PC-3 (cell line): ENCODE measurements around the gene GRM6. TPM values are rescaled to one million over a fixed set of nuclear protein-coding genes. Genes with fewer than 3 reads are reported as not detected.

Experiments
- ATAC-seq: fragments of 200-7000 bp; cut with Tn5 transposase; 2 replicates; pipeline ENCODE4 v1.9.1; 2020; ENCODE audit warnings: mild to moderate bottlenecking, moderate library complexity
- BruUV-seq: library from RNA; stranded (reverse); fragments of 400-500 nt; replicated peaks from 2 replicates; lab custom pipeline; 2021; lab: Mats Ljungman, UMichigan
- CTCF ChIA-PET: fragments of 300-600 bp; sonication (Branson Sonifier 250); formaldehyde crosslinking; loops from one replicate; lab custom pipeline; 2022; ENCODE audit warnings: antibody characterized with exemption; lab: Charles Lee
- POLR2A ChIA-PET: fragments of 300-600 bp; sonication (Branson Sonifier 250); formaldehyde crosslinking; loops from one replicate; lab custom pipeline; 2022; ENCODE audit warnings: antibody characterized with exemption; ENCODE audit not compliant: unreplicated experiment; lab: Charles Lee
- DNase-seq: peaks from one replicate; pipeline ENCODE4 v3.0.0-alpha.2; 2015
- H2AFZ ChIP-seq: fragments of 300-600 bp; sonication (generic); 2 replicates; pipeline ENCODE4 v1.6.0; 2016; ENCODE audit warnings: antibody characterized with exemption, low read length
- H3F3A ChIP-seq: fragments of 300-600 bp; sonication (generic); one replicate; pipeline ENCODE4 v1.6.0; 2017; ENCODE audit warnings: antibody characterized with exemption, low read length, control low read depth, mild to moderate bottlenecking; ENCODE audit not compliant: unreplicated experiment
- H3K27ac ChIP-seq: fragments of 300-600 bp; sonication (generic); 2 replicates; pipeline ENCODE4 v1.5.1; 2016; ENCODE audit warnings: mild to moderate bottlenecking, low read length
- H3K27me3 ChIP-seq: fragments of 300-600 bp; sonication (generic); 2 replicates; pipeline ENCODE4 v1.6.1; 2016; ENCODE audit warnings: low read length, mixed read lengths
- H3K36me3 ChIP-seq: fragments of 300-600 bp; sonication (generic); 2 replicates; pipeline ENCODE4 v1.6.1; 2016; ENCODE audit warnings: low read depth, mixed run types, low read length, mixed read lengths
- H3K4me1 ChIP-seq: fragments of 300-600 bp; sonication (generic); 2 replicates; pipeline ENCODE4 v1.5.1; 2016; ENCODE audit warnings: low read length; ENCODE audit not compliant: insufficient read depth
- H3K4me2 ChIP-seq: fragments of 300-600 bp; sonication (generic); 2 replicates; pipeline ENCODE4 v1.6.0; 2016; ENCODE audit warnings: low read length
- H3K4me3 ChIP-seq: fragments of 300-600 bp; sonication (generic); 2 replicates; pipeline ENCODE4 v1.5.1; 2016; ENCODE audit warnings: mild to moderate bottlenecking, low read length, mixed read lengths
- H3K79me2 ChIP-seq: fragments of 300-600 bp; sonication (generic); 2 replicates; pipeline ENCODE4 v1.6.1; 2017; ENCODE audit warnings: low read length, mixed read lengths
- H3K9ac ChIP-seq: fragments of 300-600 bp; sonication (generic); 2 replicates; pipeline ENCODE4 v1.6.0; 2016; ENCODE audit warnings: mild to moderate bottlenecking, low read length
- H3K9me2 ChIP-seq: fragments of 300-600 bp; sonication (generic); replicated peaks from 2 replicates; pipeline ENCODE4 v1.6.1; 2016; ENCODE audit warnings: mixed run types, low read length, mixed read lengths
- H3K9me3 ChIP-seq: fragments of 300-600 bp; sonication (generic); 2 replicates; pipeline ENCODE4 v1.6.1; 2016; ENCODE audit warnings: low read length, mixed read lengths
- H4K20me1 ChIP-seq: fragments of 300-600 bp; sonication (generic); 2 replicates; pipeline ENCODE4 v1.6.1; 2016; ENCODE audit warnings: low read length, mixed read lengths
- CTCF ChIP-seq: fragments of 300-600 bp; sonication (generic); conservative IDR thresholded peaks from 2 replicates; pipeline ENCODE4 v1.5.1; 2017; ENCODE audit warnings: antibody characterized with exemption, low read depth, mild to moderate bottlenecking, low read length
- EZH2 ChIP-seq: fragments of 300-600 bp; sonication (generic); IDR thresholded peaks from one replicate; pipeline ENCODE4 v1.6.1; 2017; ENCODE audit warnings: antibody characterized with exemption, mild to moderate bottlenecking, low read length; ENCODE audit not compliant: unreplicated experiment
- EZH2phosphoT487 ChIP-seq: fragments of 300-600 bp; sonication (generic); IDR thresholded peaks from 2 replicates; pipeline ENCODE4 v1.6.1; 2018; ENCODE audit warnings: mild to moderate bottlenecking, antibody characterized with exemption, low read length, borderline replicate concordance
- intact Hi-C: fragments of 100-400 bp; cut with micrococcal nuclease; formaldehyde crosslinking; loops from 2 replicates; pipeline ENCODE4 v1.9.0; 2023
- total RNA-seq: library from RNA; depleted of rRNA; stranded (reverse); fragments of >200 nt; gene quantifications from 2 replicates; pipeline ENCODE4 v1.2.3, GENCODE V29; 2014

The GRM6 gene
- total RNA-seq, 1 experiment from 2014 or later: not detected

- no peaks in the 10 kb centered on the region for H3F3A ChIP-seq
- H3K27me3 ChIP-seq: peaks cover 8% of the 10 kb centered on the region; the same call in 1 of the 2 replicates
- DNase-seq: no peak
- no peak for ATAC-seq
- H3K4me1 ChIP-seq: no peaks in the 10 kb centered on the region
- POLR2A ChIA-PET: no interaction called here
- H3K9ac ChIP-seq: no peak overlapping the region
- H4K20me1 ChIP-seq: no peaks in the 10 kb centered on the region
- no peaks in the 10 kb centered on the region; the same call in 1 of the 2 replicates for H3K9me3 ChIP-seq
- no TSS peak for BruUV-seq
- no peak overlapping the region for H2AFZ ChIP-seq
- no peaks in the 10 kb centered on the region for H3K36me3 ChIP-seq
- intact Hi-C loops: no loop called here
- no peak overlapping the region for H3K4me2 ChIP-seq
- TF ChIP-seq EZH2 (no peak), CTCF (no peak), EZH2phosphoT487 (no peak)
- H3K27ac ChIP-seq: no peak overlapping the region
- H3K9me2 ChIP-seq: no peaks in the 10 kb centered on the region
- CTCF ChIA-PET: no interaction called here
- H3K4me3 ChIP-seq: no peak overlapping the region
- no peaks in the 10 kb centered on the region for H3K79me2 ChIP-seq
Observed at GRCh38 chr5:178991190-178992145, 3.7 kb downstream of the GRM6 start.

GRCh38 chr5:178990491-178990890 lies 4.6 kb downstream of the GRM6 start:
- POLR2A ChIA-PET: no interaction called here
- CTCF ChIA-PET: no interaction called here
- BruUV-seq: no TSS peak
- no peaks in the 10 kb centered on the region; the same call in 1 of the 2 replicates for H3K9me3 ChIP-seq
- no peak overlapping the region for H3K4me3 ChIP-seq
- H3K27ac ChIP-seq: no peak overlapping the region
- no peaks in the 10 kb centered on the region for H3K9me2 ChIP-seq
- DNase-seq (no peak), ATAC-seq (no peak)
- H3F3A ChIP-seq: no peaks in the 10 kb centered on the region
- TF ChIP-seq CTCF (no peak), EZH2 (no peak), EZH2phosphoT487 (no peak)
- H2AFZ ChIP-seq: no peak overlapping the region
- no peaks in the 10 kb centered on the region for H4K20me1 ChIP-seq
- H3K4me1 ChIP-seq: no peaks in the 10 kb centered on the region
- H3K9ac ChIP-seq: no peak overlapping the region
- no peak overlapping the region for H3K4me2 ChIP-seq
- H3K79me2 ChIP-seq: no peaks in the 10 kb centered on the region
- H3K36me3 ChIP-seq: no peaks in the 10 kb centered on the region
- peaks cover 5% of the 10 kb centered on the region; the same call in 1 of the 2 replicates for H3K27me3 ChIP-seq
- intact Hi-C loops: no loop called here

- no peak overlapping the region for H2AFZ ChIP-seq
- no peaks in the 10 kb centered on the region for H3K79me2 ChIP-seq
- no peak overlapping the region for H3K9ac ChIP-seq
- ATAC-seq (no peak), DNase-seq (no peak)
- H3K9me2 ChIP-seq: no peaks in the 10 kb centered on the region
- H3K4me2 ChIP-seq: no peak overlapping the region
- H3K27me3 ChIP-seq: no peaks in the 10 kb centered on the region
- no peaks in the 10 kb centered on the region for H3F3A ChIP-seq
- no peaks in the 10 kb centered on the region for H4K20me1 ChIP-seq
- no TSS peak for BruUV-seq
- POLR2A ChIA-PET: no interaction called here
- H3K4me1 ChIP-seq: no peaks in the 10 kb centered on the region
- no peak overlapping the region for H3K4me3 ChIP-seq
- intact Hi-C loops: no loop called here
- no peak overlapping the region for H3K27ac ChIP-seq
- TF ChIP-seq EZH2phosphoT487 (no peak), CTCF (no peak), EZH2 (no peak)
- no peaks in the 10 kb centered on the region for H3K36me3 ChIP-seq
- CTCF ChIA-PET: no interaction called here
- H3K9me3 ChIP-seq: no peaks in the 10 kb centered on the region; the same call in 1 of the 2 replicates
Observed at GRCh38 chr5:178989311-178989710, 5.8 kb downstream of the GRM6 start.
